ENCODE measurements around the gene FAM120A.

- TF ChIP-seq EZH2 (IDR thresholded peaks at IDR 0.05; ENCODE audit: low read length, missing control alignments) (no peak), CTCF (conservative IDR thresholded peaks at IDR 0.05 in 1 of 2, IDR thresholded peaks at IDR 0.05 in 1 of 2; ENCODE audit: low read depth in 1 of 2, low read length in 2 of 2) (no peak)
These were observed 126.6 kb downstream of the FAM120A start for GRCh38 chr9:93577975-93578682.

All from fibroblast of lung (primary cell).